ENCODE data around the gene TDRD7.

DNA sequence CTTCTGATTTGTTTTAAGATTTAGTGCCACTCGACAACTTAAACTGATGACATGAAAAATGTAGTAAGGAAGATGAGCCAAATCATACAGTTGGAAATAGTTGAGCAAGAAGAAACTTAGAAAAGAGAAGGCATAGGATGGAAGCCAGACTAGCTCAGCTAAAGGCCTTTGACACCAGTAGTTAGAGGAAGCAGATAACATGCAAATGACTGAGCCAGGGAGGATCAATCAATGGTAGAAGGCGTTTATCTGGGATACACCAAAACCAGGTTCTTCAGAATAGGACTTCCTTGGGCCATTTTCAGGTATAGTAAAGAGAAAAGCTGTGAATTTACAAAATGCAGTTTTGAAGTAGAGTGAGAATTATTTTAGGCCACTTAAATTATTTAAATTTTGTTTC is 3.2 kb downstream of the TDRD7 start:
- TF ChIP-seq, protein P1, sequence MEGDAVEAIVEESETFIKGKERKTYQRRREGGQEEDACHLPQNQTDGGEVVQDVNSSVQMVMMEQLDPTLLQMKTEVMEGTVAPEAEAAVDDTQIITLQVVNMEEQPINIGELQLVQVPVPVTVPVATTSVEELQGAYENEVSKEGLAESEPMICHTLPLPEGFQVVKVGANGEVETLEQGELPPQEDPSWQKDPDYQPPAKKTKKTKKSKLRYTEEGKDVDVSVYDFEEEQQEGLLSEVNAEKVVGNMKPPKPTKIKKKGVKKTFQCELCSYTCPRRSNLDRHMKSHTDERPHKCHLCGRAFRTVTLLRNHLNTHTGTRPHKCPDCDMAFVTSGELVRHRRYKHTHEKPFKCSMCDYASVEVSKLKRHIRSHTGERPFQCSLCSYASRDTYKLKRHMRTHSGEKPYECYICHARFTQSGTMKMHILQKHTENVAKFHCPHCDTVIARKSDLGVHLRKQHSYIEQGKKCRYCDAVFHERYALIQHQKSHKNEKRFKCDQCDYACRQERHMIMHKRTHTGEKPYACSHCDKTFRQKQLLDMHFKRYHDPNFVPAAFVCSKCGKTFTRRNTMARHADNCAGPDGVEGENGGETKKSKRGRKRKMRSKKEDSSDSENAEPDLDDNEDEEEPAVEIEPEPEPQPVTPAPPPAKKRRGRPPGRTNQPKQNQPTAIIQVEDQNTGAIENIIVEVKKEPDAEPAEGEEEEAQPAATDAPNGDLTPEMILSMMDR (IDR thresholded peaks at IDR 0.05), result no peak
- TF ChIP-seq POLR2A (IDR thresholded peaks at IDR 0.05), result no peak
